ENCODE data around the gene SMCO3.

Gene SMCO3

DNA sequence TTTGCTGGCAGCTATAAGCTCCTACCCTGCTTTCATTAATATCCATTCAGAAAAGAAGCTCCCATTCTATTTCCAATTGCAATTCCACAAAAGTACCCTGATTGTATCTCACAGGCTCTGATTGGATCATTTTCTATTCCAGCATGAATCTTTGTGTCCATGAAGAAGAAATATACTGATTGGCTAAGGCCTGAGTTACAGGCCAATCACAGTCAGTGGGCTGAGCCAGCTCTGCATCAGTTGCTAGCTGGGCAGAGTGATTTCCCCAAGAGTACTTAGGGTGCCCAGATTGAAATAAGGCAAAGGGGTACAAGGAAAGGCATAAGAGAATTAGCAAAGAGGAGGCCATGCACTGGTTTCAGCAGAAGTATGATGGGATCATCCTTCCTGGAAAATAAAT is 14.9 kb upstream of the SMCO3 start:
- no peak overlapping the region for H3K4me3 ChIP-seq (ENCODE audit: low read depth, low read length)
- TF ChIP-seq, protein P1, sequence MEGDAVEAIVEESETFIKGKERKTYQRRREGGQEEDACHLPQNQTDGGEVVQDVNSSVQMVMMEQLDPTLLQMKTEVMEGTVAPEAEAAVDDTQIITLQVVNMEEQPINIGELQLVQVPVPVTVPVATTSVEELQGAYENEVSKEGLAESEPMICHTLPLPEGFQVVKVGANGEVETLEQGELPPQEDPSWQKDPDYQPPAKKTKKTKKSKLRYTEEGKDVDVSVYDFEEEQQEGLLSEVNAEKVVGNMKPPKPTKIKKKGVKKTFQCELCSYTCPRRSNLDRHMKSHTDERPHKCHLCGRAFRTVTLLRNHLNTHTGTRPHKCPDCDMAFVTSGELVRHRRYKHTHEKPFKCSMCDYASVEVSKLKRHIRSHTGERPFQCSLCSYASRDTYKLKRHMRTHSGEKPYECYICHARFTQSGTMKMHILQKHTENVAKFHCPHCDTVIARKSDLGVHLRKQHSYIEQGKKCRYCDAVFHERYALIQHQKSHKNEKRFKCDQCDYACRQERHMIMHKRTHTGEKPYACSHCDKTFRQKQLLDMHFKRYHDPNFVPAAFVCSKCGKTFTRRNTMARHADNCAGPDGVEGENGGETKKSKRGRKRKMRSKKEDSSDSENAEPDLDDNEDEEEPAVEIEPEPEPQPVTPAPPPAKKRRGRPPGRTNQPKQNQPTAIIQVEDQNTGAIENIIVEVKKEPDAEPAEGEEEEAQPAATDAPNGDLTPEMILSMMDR (IDR thresholded peaks at IDR 0.05; ENCODE audit: borderline replicate concordance, insufficient read depth, low read depth, low read length): no peak

DNA sequence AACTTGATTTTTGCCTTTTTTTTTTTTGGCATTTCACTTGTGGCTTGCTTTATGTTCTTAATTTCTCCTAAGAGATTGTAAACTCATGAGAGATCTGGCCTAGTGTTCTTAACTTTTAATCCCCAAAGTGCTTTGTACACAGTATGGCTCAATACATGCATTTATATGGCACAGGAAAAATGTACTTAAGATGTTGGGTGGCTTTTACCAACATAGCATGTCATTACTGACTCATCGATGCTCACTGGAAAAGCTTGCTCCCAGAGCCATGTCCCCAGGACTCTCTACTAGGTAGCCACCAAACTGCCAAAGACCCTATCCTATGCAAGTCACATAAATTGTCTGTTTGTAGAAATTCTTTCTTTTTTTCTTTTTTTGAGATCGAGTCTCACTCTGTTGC is 13.1 kb upstream of the SMCO3 start:
- TF ChIP-seq, protein P1 (IDR thresholded peaks at IDR 0.05; ENCODE audit: borderline replicate concordance, insufficient read depth, low read depth, low read length): no peak
- no peak overlapping the region for H3K4me3 ChIP-seq (ENCODE audit: low read depth, low read length)

DNA sequence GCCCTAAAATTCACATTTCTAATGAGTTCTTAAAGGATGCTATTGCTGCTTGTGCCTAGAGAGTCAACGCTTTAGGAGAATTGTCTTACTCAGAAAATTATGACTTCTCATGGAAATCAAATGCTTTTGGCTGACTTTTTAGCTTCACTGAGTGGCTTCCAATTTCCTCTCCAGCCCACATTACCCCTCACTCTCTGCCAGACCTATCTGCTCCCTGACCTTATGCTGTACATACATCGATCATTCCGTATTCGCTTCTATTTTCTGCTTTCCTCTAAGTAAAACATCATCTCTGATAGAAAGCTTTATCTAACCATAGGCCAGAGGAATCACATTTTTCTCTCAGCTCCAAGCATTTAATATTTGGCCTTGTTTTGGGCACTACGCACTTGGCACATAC is 12.5 kb upstream of the SMCO3 start:
- no peak overlapping the region for H3K4me3 ChIP-seq (ENCODE audit: low read depth, low read length)
- TF ChIP-seq, protein P1 (IDR thresholded peaks at IDR 0.05; ENCODE audit: borderline replicate concordance, insufficient read depth, low read depth, low read length): no peak

DNA sequence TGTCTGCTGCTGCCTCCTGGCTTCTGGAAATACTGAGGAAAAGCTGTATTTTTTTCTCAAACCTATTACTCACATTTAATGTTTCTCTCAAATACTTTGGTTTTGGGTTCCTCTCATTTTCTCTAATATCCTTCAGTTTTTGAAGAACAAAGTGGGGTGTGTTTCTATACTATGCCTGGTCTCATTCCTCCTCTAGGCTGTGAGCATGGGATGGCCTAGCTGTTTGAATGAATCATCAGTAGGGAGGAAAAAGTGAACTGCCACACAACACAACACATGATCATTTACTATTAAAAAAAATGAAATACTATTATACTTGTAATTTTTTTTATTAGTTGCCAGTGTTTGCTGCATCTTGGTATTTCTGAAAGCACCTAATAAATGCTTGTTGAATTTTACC is 11.3 kb upstream of the SMCO3 start:
- H3K4me3 ChIP-seq (ENCODE audit: low read depth, low read length): no peak overlapping the region
- TF ChIP-seq, protein P1 (IDR thresholded peaks at IDR 0.05; ENCODE audit: borderline replicate concordance, insufficient read depth, low read depth, low read length): no peak

DNA sequence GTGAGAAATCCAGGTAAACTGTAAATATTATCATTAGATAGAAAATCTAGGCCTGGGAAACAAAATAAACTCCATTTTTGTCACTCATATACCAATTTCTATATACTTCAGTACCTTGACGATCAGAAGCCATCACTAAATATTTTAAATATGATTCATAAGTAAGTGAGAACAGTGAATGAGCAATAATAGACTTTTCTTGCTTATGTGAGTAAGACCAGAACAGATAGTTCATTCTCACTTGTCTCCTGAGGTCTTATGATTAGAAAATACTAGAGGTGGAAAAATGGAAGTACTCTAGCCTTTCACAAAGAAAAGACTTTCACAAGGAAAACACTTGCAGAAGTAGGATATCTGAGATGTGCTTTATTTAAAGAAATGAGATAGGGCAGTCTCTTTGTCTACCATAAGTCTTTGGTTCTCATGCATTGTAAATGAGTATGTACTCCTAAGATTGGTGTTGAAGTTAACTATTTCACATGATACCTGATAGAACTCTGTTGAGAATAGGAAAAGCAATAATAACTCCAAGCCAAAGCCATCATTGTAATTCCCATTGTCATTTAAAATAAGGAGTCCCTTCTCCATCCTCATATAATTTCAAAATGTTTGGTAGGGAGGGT is 10.1 kb upstream of the SMCO3 start:
- no peak overlapping the region for H3K4me3 ChIP-seq (ENCODE audit: low read depth, low read length)
- TF ChIP-seq, protein P1 (IDR thresholded peaks at IDR 0.05; ENCODE audit: borderline replicate concordance, insufficient read depth, low read depth, low read length): no peak

DNA sequence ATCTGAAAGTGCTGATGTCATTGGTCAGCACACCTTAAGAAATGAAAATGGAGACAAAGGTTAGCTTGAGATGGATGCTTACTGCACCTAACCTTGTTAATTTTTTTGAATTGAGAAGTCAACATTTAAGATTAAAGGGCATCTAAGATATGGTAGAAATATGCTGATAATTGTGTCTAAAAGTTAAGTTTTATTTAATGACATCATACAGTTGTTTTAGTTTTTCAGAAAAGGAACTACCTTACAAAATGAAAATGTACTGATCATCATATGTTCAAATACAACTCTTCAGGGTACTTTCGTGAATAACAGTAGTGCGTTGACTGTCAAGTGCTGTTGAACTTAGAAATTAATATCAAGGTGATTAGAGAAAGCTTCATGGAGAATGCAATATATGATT is 2.5 kb downstream of the SMCO3 start:
- no peak overlapping the region for H3K4me3 ChIP-seq (ENCODE audit: low read depth, low read length)
- TF ChIP-seq, protein P1 (IDR thresholded peaks at IDR 0.05; ENCODE audit: borderline replicate concordance, insufficient read depth, low read depth, low read length): no peak

DNA sequence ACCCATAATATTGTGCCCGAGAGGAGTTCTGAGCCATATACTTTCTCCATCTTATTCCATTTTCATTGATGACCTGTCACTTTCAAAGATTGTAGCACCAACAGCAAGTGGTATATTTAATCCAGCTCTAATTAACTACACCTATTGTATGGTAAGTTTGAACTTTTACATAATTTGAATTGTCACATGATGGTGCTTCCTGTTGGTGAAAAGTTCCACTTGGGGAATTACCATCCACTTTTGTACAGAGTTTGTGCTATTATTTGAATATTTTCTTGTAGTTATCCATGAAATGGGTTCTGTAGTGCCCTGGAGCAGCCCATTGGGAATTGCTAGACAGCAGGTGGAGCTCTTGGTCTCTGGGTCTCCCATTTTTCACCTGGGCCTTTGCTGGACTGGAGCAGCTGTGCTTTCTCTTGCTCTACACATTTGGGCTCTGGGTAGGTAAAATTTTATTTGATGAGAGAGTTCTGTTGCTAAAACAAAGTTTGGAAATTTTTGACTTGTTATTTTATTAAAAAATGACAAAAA is 3.0 kb downstream of the SMCO3 start:
- TF ChIP-seq, protein P1 (IDR thresholded peaks at IDR 0.05; ENCODE audit: borderline replicate concordance, insufficient read depth, low read depth, low read length): no peak

More for the DNA sequence above, 3.0 kb downstream of the SMCO3 start:
- no peak overlapping the region for H3K4me3 ChIP-seq (ENCODE audit: low read depth, low read length)

Measured in GM12875 (cell line).